Endothelial cell of umbilical vein (primary cell): ENCODE data around the gene PNMA6F. TPM values are rescaled to one million over a fixed set of nuclear protein-coding genes. Genes with fewer than 3 reads are reported as not detected.

Source experiments
- BruUV-seq: library from RNA; stranded (reverse); fragments of 400-500 nt; replicated peaks from 2 replicates; lab custom pipeline; 2021; lab: Mats Ljungman, UMichigan
- CTCF ChIA-PET: fragments of 300-600, 350-600 bp; sonication (Branson Sonifier 250); formaldehyde crosslinking; loops from one replicate; lab custom pipeline; 2021; ENCODE audit warnings: antibody characterized with exemption, inconsistent platforms; lab: Charles Lee
- POLR2A ChIA-PET: fragments of 300-600, 350-600 bp; sonication (Branson Sonifier 250); formaldehyde crosslinking; loops from one replicate; lab custom pipeline; 2021; ENCODE audit warnings: antibody characterized with exemption, inconsistent platforms; lab: Charles Lee
- DNase-seq: peaks from one replicate; pipeline ENCODE4 v3.0.0-alpha.2; 2011; ENCODE audit warnings: low read depth, low spot score
- FAIRE-seq: peaks from 2 replicates; lab custom pipeline; 2011; peaks lifted over from hg19 to GRCh38; lab: Jason Lieb, UNC
- H2AFZ ChIP-seq: 2 replicates; pipeline ENCODE4 v1.6.0; 2012; ENCODE audit warnings: low read depth, low read length, control low read depth, inconsistent platforms
- H3K27ac ChIP-seq: 2 replicates; pipeline ENCODE4 v1.5.1; 2011; ENCODE audit warnings: low read depth, mild to moderate bottlenecking, control low read depth, low read length, moderate library complexity; ENCODE audit not compliant: insufficient read depth
- H3K27me3 ChIP-seq, 2 experiments: 2 replicates each; pipeline versions ENCODE4 v1.6.0 to v1.6.1; 2011; ENCODE audit warnings: low read length in 2 of 2, mixed read lengths in 1 of 2; ENCODE audit not compliant: control insufficient read depth in 2 of 2, insufficient read depth in 2 of 2
- H3K36me3 ChIP-seq, 2 experiments: 2 replicates in 1 of 2; 3 replicates in 1 of 2; pipeline ENCODE4 v1.5.1; 2011; ENCODE audit warnings: low read length in 2 of 2, mild to moderate bottlenecking in 1 of 2, moderate library complexity in 1 of 2; ENCODE audit not compliant: control insufficient read depth in 2 of 2, insufficient read depth in 2 of 2; ENCODE audit errors: extremely low read depth in 1 of 2
- H3K4me1 ChIP-seq: 3 replicates; pipeline ENCODE4 v1.5.1; 2011; ENCODE audit warnings: mild to moderate bottlenecking, low read length; ENCODE audit not compliant: control insufficient read depth, insufficient read depth; ENCODE audit errors: extremely low read depth
- H3K4me2 ChIP-seq: 2 replicates; pipeline ENCODE4 v1.6.1; 2011; ENCODE audit warnings: low read length, control low read depth, mixed read lengths; ENCODE audit not compliant: insufficient read depth
- H3K4me3 ChIP-seq, 3 experiments: fragments of 200-600 bp in 1 of 3; sonication (generic), shearing (Covaris generic) in 1 of 3; replicated peaks in 1 of 3; 2 replicates each; pipeline ENCODE4 v1.5.1; 2011 to 2016; ENCODE audit warnings: control low read depth in 3 of 3, low read length in 3 of 3, mild to moderate bottlenecking in 2 of 3, inconsistent platforms in 1 of 3, low read depth in 1 of 3, moderate library complexity in 1 of 3; ENCODE audit not compliant: insufficient read depth in 1 of 3
- H3K79me2 ChIP-seq: 2 replicates; pipeline ENCODE4 v1.6.0; 2012; ENCODE audit warnings: low read length, inconsistent platforms; ENCODE audit not compliant: control insufficient read depth, insufficient read depth
- H3K9ac ChIP-seq: replicated peaks from 2 replicates; pipeline ENCODE3; 2011; ENCODE audit warnings: low read length, control low read depth; ENCODE audit not compliant: insufficient read depth; ENCODE audit errors: extremely low read depth
- H3K9me1 ChIP-seq: replicated peaks from 3 replicates; pipeline ENCODE4 v1.6.0; 2011; ENCODE audit warnings: mild to moderate bottlenecking, low read length; ENCODE audit not compliant: control insufficient read depth, insufficient read depth; ENCODE audit errors: extremely low read depth
- H3K9me3 ChIP-seq: replicated peaks from 2 replicates; pipeline ENCODE4 v1.5.1; 2012; ENCODE audit warnings: low read length, inconsistent platforms; ENCODE audit not compliant: control insufficient read depth, insufficient read depth
- H4K20me1 ChIP-seq: replicated peaks from 2 replicates; pipeline ENCODE3; 2011; ENCODE audit warnings: mild to moderate bottlenecking, low read length; ENCODE audit not compliant: control insufficient read depth, insufficient read depth; ENCODE audit errors: extremely low read depth
- CTCF ChIP-seq, 2 donors: IDR thresholded peaks; 1 replicate in 1 of 2; 2 replicates in 1 of 2; pipeline ENCODE4 v1.5.1; 2011; ENCODE audit warnings: low read length in 2 of 2, mild to moderate bottlenecking in 2 of 2, moderate library complexity in 2 of 2, control low read depth in 1 of 2, inconsistent platforms in 1 of 2, low read depth in 1 of 2; ENCODE audit not compliant: insufficient read depth in 1 of 2; ENCODE audit errors: extremely low read depth in 1 of 2
- EZH2 ChIP-seq: IDR thresholded peaks from 2 replicates; pipeline ENCODE4 v1.6.1; 2012; ENCODE audit warnings: borderline replicate concordance, low read depth, mild to moderate bottlenecking, moderate library complexity, low read length, inconsistent platforms; ENCODE audit not compliant: severe bottlenecking
- FOS ChIP-seq: IDR thresholded peaks from 2 replicates; pipeline ENCODE4 v1.6.1; 2011; ENCODE audit warnings: mild to moderate bottlenecking, low read length, moderate library complexity, borderline replicate concordance; ENCODE audit not compliant: insufficient read depth
- GATA2 ChIP-seq: IDR thresholded peaks from 2 replicates; pipeline ENCODE4 v1.7.0; 2011; ENCODE audit warnings: low read depth, mild to moderate bottlenecking, moderate library complexity, mixed read lengths, low read length; ENCODE audit not compliant: insufficient read length, insufficient read depth
- JUN ChIP-seq: IDR thresholded peaks from 2 replicates; pipeline ENCODE4 v1.6.1; 2011; ENCODE audit warnings: borderline replicate concordance, low read depth; ENCODE audit not compliant: insufficient read length, insufficient read depth
- MYC ChIP-seq: IDR thresholded peaks from one replicate; pipeline ENCODE4 v1.6.1; 2011; ENCODE audit warnings: mild to moderate bottlenecking, low read depth, low read length
- POLR2A ChIP-seq: IDR thresholded peaks from 2 replicates; pipeline ENCODE4 v1.6.1; 2012; ENCODE audit warnings: low read depth, mild to moderate bottlenecking, control low read depth, low read length
- POLR2AphosphoS5 ChIP-seq: IDR thresholded peaks from 2 replicates; pipeline ENCODE4 v1.6.1; 2012; ENCODE audit warnings: low read depth, mild to moderate bottlenecking, control low read depth, low read length, moderate library complexity; ENCODE audit not compliant: insufficient read depth
- dilution Hi-C: fragments of 300-500 bp; cut with MboI; formaldehyde crosslinking; loops from one replicate; pipeline ENCODE4 v1.15.0; 2019; ENCODE audit warnings: low sequenced_read_pairs; ENCODE audit not compliant: extremely low pct_ligation_motif_present
- intact Hi-C: fragments of 100-400 bp; cut with micrococcal nuclease; formaldehyde crosslinking; loops from one replicate; pipeline ENCODE4 v1.10.0; 2022
- polyA plus RNA-seq, 4 experiments: library from polyadenylated mRNA; depleted of rRNA in 3 of 4; stranded (reverse) in 3 of 4; unstranded in 1 of 4; fragments of >200 nt; gene quantifications; 2 replicates each; pipeline versions ENCODE4 v1.2.1 to v1.2.3, GENCODE V29; 2011 to 2012; ENCODE audit warnings: missing spikeins in 1 of 4
- total RNA-seq: library from RNA; stranded (reverse); gene quantifications from 2 replicates; pipeline ENCODE4 v1.2.3, GENCODE V29; 2021
- TF ChIP-seq, protein P1 (sequence below): IDR thresholded peaks from 2 replicates; pipeline ENCODE4 v1.6.1; 2011; ENCODE audit not compliant: insufficient read depth, insufficient read length

PNMA6F gene
- total and polyA plus RNA-seq, 2 donors (not counting 3 experiments of a cell fraction or from before 2014, with no cell fraction given) = not detected

DNA sequence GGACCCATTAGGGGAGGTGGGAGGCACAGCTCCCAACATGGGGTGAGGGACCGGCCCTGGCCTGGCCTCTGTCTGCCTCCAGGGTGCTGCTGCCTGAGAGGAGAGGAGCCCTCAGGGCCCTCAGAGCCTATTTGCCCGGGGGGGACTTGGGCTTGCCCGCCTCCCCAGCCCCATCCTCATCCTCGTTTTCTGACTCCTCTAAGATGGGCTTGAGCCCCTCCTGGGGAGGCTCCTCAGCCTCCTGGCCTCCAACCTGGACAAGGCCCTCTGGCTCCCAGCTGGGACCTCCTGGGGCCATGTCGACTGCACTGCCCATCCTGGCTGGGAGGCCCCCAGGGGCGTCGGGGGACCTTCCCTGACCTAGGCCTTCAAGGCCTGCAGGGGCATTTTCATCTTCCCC, 2.8 kb downstream of the PNMA6F start:
- intact Hi-C loops = no loop called here
- H3K4me1 ChIP-seq = no peaks in the 10 kb centered on the region
- peaks cover 5 to 9% of the 10 kb centered on the region in 2 experiments for H3K27me3 ChIP-seq
- H4K20me1 ChIP-seq = no peaks in the 10 kb centered on the region
- POLR2A ChIA-PET = no interaction called here
- no TSS peak for BruUV-seq
- no peaks in the 10 kb centered on the region for H3K36me3 ChIP-seq
- no peak overlapping the region for H3K4me3 ChIP-seq
- dilution Hi-C loops = no loop called here
- CTCF ChIA-PET = no interaction called here
- no peaks in the 10 kb centered on the region for H3K9me3 ChIP-seq
- H3K27ac ChIP-seq = no peak overlapping the region
- no peak overlapping the region for H3K9ac ChIP-seq
- TF ChIP-seq, protein P1, sequence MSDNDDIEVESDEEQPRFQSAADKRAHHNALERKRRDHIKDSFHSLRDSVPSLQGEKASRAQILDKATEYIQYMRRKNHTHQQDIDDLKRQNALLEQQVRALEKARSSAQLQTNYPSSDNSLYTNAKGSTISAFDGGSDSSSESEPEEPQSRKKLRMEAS = no peak
- TF ChIP-seq POLR2AphosphoS5 (no peak), GATA2 (no peak), MYC (no peak), JUN (no peak), FOS (no peak), POLR2A (no peak), CTCF (IDR thresholded peaks at IDR 0.05; ENCODE audit: extremely low read depth in 1 of 2, insufficient read depth in 1 of 2, low read depth in 1 of 2, low read length in 2 of 2) (no peak), EZH2 (no peak)
- no peak for DNase-seq
- no peak for FAIRE-seq
- H3K9me1 ChIP-seq = no peaks in the 10 kb centered on the region
- H3K4me2 ChIP-seq = no peak overlapping the region
- H3K79me2 ChIP-seq = no peaks in the 10 kb centered on the region
- no peak overlapping the region for H2AFZ ChIP-seq
